Measurements from ENCODE around the gene IDS.

- TF ChIP-seq CTCF (IDR thresholded peaks at IDR 0.05) = peak in 1 of 3 experiments; percentile 36
- no peak for TF ChIP-seq POLR2A (IDR thresholded peaks at IDR 0.05)
Measured at GRCh38 chrX:149512225-149512885, 7.2 kb upstream of the IDS start.

Measured in testis (tissue), 2 donors.